ENCODE measurements around the gene DUSP10. TPM values are rescaled to one million over a fixed set of nuclear protein-coding genes. Genes with fewer than 3 reads are reported as not detected.

The DUSP10 gene
- total RNA-seq, 1 donor from 2014 or later = 2.6 TPM

GRCh38 chr1:221704306-221704705, 37.6 kb downstream of the DUSP10 start:
- H3K4me2 ChIP-seq = no peak overlapping the region

GRCh38 chr1:221701570-221702186, 40.2 kb downstream of the DUSP10 start:
- Histone ChIP-seq H3K9ac (no peak overlapping the region), H3K27ac (no peak overlapping the region), H3K4me3 (no peak overlapping the region), H3F3A (ENCODE audit: low read depth) (no peaks in the 10 kb centered on the region), H2AFZ (replicated peaks) (no peak overlapping the region), H4K20me1 (ENCODE audit: low read depth) (no peaks in the 10 kb centered on the region), H3K36me3 (no peaks in the 10 kb centered on the region), H3K27me3 (no peaks in the 10 kb centered on the region), H3K4me2 (no peak overlapping the region), H3K9me3 (ENCODE audit: low read depth) (no peaks in the 10 kb centered on the region), H3K4me1 (peaks cover 9% of the 10 kb centered on the region), H3K79me2 (ENCODE audit: low read depth) (no peaks in the 10 kb centered on the region)
- peak; percentile 56 for DNase-seq (ENCODE audit: low spot score)
- no peak overlapping the region for H3K4me3 Mint-ChIP-seq
- no peaks in the 10 kb centered on the region for H3K27me3 Mint-ChIP-seq (ENCODE audit: insufficient read depth, low read depth)
- H3K27ac Mint-ChIP-seq = no peak overlapping the region
- TF ChIP-seq EZH2phosphoT487 (IDR thresholded peaks at IDR 0.05) = no peak
- H3K36me3 Mint-ChIP-seq = peaks cover 5% of the 10 kb centered on the region
- peaks cover 2% of the 10 kb centered on the region for H3K4me1 Mint-ChIP-seq
- H3K9me3 Mint-ChIP-seq = no peaks in the 10 kb centered on the region

More at GRCh38 chr1:221704306-221704705, 37.6 kb downstream of the DUSP10 start:
- no peaks in the 10 kb centered on the region for H3K27me3 Mint-ChIP-seq (ENCODE audit: insufficient read depth, low read depth)
- Histone ChIP-seq H3K4me1 (peaks cover 19% of the 10 kb centered on the region), H3K36me3 (no peaks in the 10 kb centered on the region), H3F3A (ENCODE audit: low read depth) (no peaks in the 10 kb centered on the region), H3K27ac (no peak overlapping the region), H3K79me2 (ENCODE audit: low read depth) (no peaks in the 10 kb centered on the region), H3K4me3 (no peak overlapping the region), H3K27me3 (no peaks in the 10 kb centered on the region), H3K9ac (no peak overlapping the region), H2AFZ (replicated peaks) (no peak overlapping the region), H4K20me1 (ENCODE audit: low read depth) (no peaks in the 10 kb centered on the region), H3K9me3 (ENCODE audit: low read depth) (no peaks in the 10 kb centered on the region)
- peaks cover 12% of the 10 kb centered on the region for H3K4me1 Mint-ChIP-seq
- H3K9me3 Mint-ChIP-seq = no peaks in the 10 kb centered on the region
- TF ChIP-seq EZH2phosphoT487 (IDR thresholded peaks at IDR 0.05) = no peak
- TF ChIP-seq CTCF (IDR thresholded peaks at IDR 0.05) = no peak
- no peak for TF ChIP-seq EZH2 (IDR thresholded peaks at IDR 0.05)
- DNase-seq (ENCODE audit: low spot score) = no peak
- H3K27ac Mint-ChIP-seq = no peak overlapping the region
- H3K4me3 Mint-ChIP-seq = no peak overlapping the region
- H3K36me3 Mint-ChIP-seq = peaks cover 5% of the 10 kb centered on the region

- Histone ChIP-seq H2AFZ (replicated peaks) (no peak overlapping the region), H3K9ac (no peak overlapping the region), H3K36me3 (no peaks in the 10 kb centered on the region), H3F3A (ENCODE audit: low read depth) (no peaks in the 10 kb centered on the region), H3K27me3 (no peaks in the 10 kb centered on the region), H3K4me1 (peaks cover 9% of the 10 kb centered on the region), H3K27ac (no peak overlapping the region), H3K9me3 (ENCODE audit: low read depth) (no peaks in the 10 kb centered on the region), H4K20me1 (ENCODE audit: low read depth) (no peaks in the 10 kb centered on the region), H3K4me2 (no peak overlapping the region), H3K79me2 (ENCODE audit: low read depth) (no peaks in the 10 kb centered on the region), H3K4me3 (no peak overlapping the region)
- Mint-ChIP-seq H3K4me1 (peaks cover 2% of the 10 kb centered on the region), H3K27ac (no peak overlapping the region), H3K4me3 (no peak overlapping the region), H3K36me3 (peaks cover 4% of the 10 kb centered on the region), H3K9me3 (no peaks in the 10 kb centered on the region), H3K27me3 (ENCODE audit: insufficient read depth, low read depth) (no peaks in the 10 kb centered on the region)
- TF ChIP-seq CTCF (IDR thresholded peaks at IDR 0.05) (no peak), EZH2phosphoT487 (IDR thresholded peaks at IDR 0.05) (no peak), EZH2 (IDR thresholded peaks at IDR 0.05) (no peak)
- no peak for DNase-seq (ENCODE audit: low spot score)
Observed at GRCh38 chr1:221700948-221701347, 40.9 kb downstream of the DUSP10 start.

GRCh38 chr1:221700536-221700935, 41.4 kb downstream of the DUSP10 start:
- Histone ChIP-seq H3K79me2 (ENCODE audit: low read depth) (no peaks in the 10 kb centered on the region), H3F3A (ENCODE audit: low read depth) (no peaks in the 10 kb centered on the region), H4K20me1 (ENCODE audit: low read depth) (no peaks in the 10 kb centered on the region), H2AFZ (replicated peaks) (no peak overlapping the region), H3K36me3 (no peaks in the 10 kb centered on the region), H3K9me3 (ENCODE audit: low read depth) (no peaks in the 10 kb centered on the region), H3K4me3 (no peak overlapping the region), H3K4me1 (peaks cover 9% of the 10 kb centered on the region), H3K9ac (no peak overlapping the region), H3K4me2 (no peak overlapping the region), H3K27me3 (no peaks in the 10 kb centered on the region), H3K27ac (no peak overlapping the region)
- no peak overlapping the region for H3K4me3 Mint-ChIP-seq
- H3K27me3 Mint-ChIP-seq (ENCODE audit: insufficient read depth, low read depth) = no peaks in the 10 kb centered on the region
- H3K9me3 Mint-ChIP-seq = no peaks in the 10 kb centered on the region
- H3K4me1 Mint-ChIP-seq = peaks cover 2% of the 10 kb centered on the region
- peaks cover 3% of the 10 kb centered on the region for H3K36me3 Mint-ChIP-seq
- H3K27ac Mint-ChIP-seq = no peak overlapping the region
- DNase-seq (ENCODE audit: low spot score) = no peak
- TF ChIP-seq EZH2 (IDR thresholded peaks at IDR 0.05) = no peak
- no peak for TF ChIP-seq CTCF (IDR thresholded peaks at IDR 0.05)

All from neural progenitor cell (in vitro differentiated cells).